CD4-positive, alpha-beta T cell (primary cell): ENCODE measurements around the gene STPG4. TPM values are rescaled to one million over a fixed set of nuclear protein-coding genes. Genes with fewer than 3 reads are reported as not detected.

ENCODE experiments used
- ATAC-seq: fragments of 200-7000 bp; cut with Tn5 transposase; one replicate; pipeline ENCODE4 v1.10.0; 2022; ENCODE audit warnings: mild to moderate bottlenecking; ENCODE audit not compliant: poor library complexity
- CTCF ChIA-PET: fragments of 350-600 bp; sonication (Branson Sonifier 250); formaldehyde crosslinking; loops from one replicate; lab custom pipeline; 2021; ENCODE audit warnings: antibody characterized with exemption, inconsistent platforms; lab: Charles Lee
- POLR2A ChIA-PET: fragments of 350-600 bp; sonication (Branson Sonifier 250); formaldehyde crosslinking; loops from one replicate; lab custom pipeline; 2021; ENCODE audit warnings: antibody characterized with exemption, inconsistent platforms; lab: Charles Lee
- DNase-seq, 14 experiments: peaks; one replicate each; pipeline ENCODE4 v3.0.0-alpha.2; 2013 to 2020; ENCODE audit warnings: mixed read lengths in 2 of 14
- H3K27ac ChIP-seq, 2 donors: one replicate each; pipeline versions ENCODE4 v1.5.1 to v1.7.0; 2013; ENCODE audit warnings: low read length in 2 of 2, low read depth in 1 of 2, mild to moderate bottlenecking in 1 of 2
- H3K27me3 ChIP-seq, 2 experiments: 1 replicate in 1 of 2; 2 replicates in 1 of 2; pipeline versions ENCODE4 v1.6.1 to v1.7.0; 2013; ENCODE audit warnings: low read length in 2 of 2, control low read depth in 1 of 2, mild to moderate bottlenecking in 1 of 2, moderate library complexity in 1 of 2; ENCODE audit not compliant: insufficient read depth in 2 of 2, control insufficient read depth in 1 of 2
- H3K36me3 ChIP-seq: one replicate; pipeline ENCODE4 v1.6.1; 2013; ENCODE audit warnings: low read length, control low read depth; ENCODE audit not compliant: insufficient read depth
- H3K4me1 ChIP-seq: one replicate; pipeline ENCODE4 v1.6.1; 2013; ENCODE audit warnings: low read length, control low read depth; ENCODE audit not compliant: insufficient read depth
- H3K4me3 ChIP-seq: one replicate; pipeline ENCODE4 v1.5.1; 2013; ENCODE audit warnings: mild to moderate bottlenecking, low read length, moderate library complexity
- H3K9me3 ChIP-seq, 2 experiments: 1 replicate in 1 of 2; 2 replicates in 1 of 2; pipeline versions ENCODE4 v1.6.1 to v1.7.0; 2013; ENCODE audit warnings: low read length in 2 of 2, mild to moderate bottlenecking in 2 of 2, control low read depth in 1 of 2, moderate library complexity in 1 of 2; ENCODE audit not compliant: control insufficient read depth in 1 of 2, insufficient read depth in 1 of 2
- H3K27ac Mint-ChIP-seq: one replicate; pipeline ENCODE4 v1.8.0; 2020; ENCODE audit warnings: mixed read lengths
- H3K27me3 Mint-ChIP-seq: one replicate; pipeline ENCODE4 v1.8.0; 2021; ENCODE audit warnings: mixed read lengths
- H3K36me3 Mint-ChIP-seq: one replicate; pipeline ENCODE4 v1.8.0; 2021; ENCODE audit warnings: low read depth, mixed read lengths
- H3K4me1 Mint-ChIP-seq: one replicate; pipeline ENCODE4 v1.8.0; 2021; ENCODE audit warnings: low read depth, mixed read lengths
- H3K4me3 Mint-ChIP-seq: one replicate; pipeline ENCODE4 v1.8.0; 2020; ENCODE audit warnings: mild to moderate bottlenecking, mixed read lengths
- H3K9me3 Mint-ChIP-seq: one replicate; pipeline ENCODE4 v1.8.0; 2020; ENCODE audit warnings: mixed read lengths
- intact Hi-C, 2 experiments: fragments of 100-400 bp; cut with DNase I in 1 of 2; cut with micrococcal nuclease in 1 of 2; formaldehyde crosslinking; loops; one replicate each; pipeline versions ENCODE4 v1.15.1 to v1.9.0; 2023 to 2025; cut with DNase I, micrococcal nuclease
- total RNA-seq, 174 experiments: library from RNA in 2 of 174; stranded (reverse) in 2 of 174; gene quantifications; one replicate each; pipeline ENCODE4 v1.2.3 and lab custom pipeline; 2021 to 2026
- TF ChIP-seq, protein P1 (sequence below): fragments of 200-600 bp; IDR thresholded peaks from one replicate; pipeline ENCODE4 v1.8.0; 2022; ENCODE audit warnings: antibody characterized with exemption, mild to moderate bottlenecking

STPG4 gene
- total RNA-seq, 2 experiments from 2014 or later: not detected

DNA sequence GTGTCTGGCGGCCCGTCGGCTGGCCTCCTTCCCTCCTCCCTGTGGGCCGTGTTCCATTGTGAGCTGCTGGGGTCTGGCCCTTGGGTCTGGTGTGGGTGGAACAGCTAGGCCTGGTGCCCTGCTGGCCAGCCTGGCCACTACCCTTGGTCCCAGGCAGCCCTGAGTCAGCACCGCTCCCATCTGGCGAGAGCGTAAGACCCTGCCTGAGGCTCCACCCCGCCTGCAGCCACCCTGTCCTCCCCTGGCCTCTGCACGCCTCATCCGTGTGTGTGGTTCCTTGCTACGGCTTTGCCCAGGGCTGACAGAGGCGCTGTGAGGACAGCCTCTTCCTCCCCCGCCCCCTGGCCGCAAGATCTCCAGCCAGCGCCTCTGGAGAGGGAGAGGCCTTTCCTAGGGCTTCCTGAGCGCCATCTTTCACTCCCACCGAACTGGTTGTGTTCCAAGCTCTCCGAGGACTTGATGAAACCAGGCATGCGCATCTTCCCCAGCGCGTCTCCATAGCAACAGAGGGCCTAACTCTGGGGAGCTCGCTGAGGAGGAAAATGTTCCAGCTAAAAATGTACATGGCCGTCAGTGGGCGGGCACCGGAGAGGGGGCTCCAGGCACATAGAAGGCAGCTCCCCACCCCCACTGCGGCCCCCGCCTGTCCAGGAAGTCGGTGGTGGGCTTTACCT, 83.0 kb downstream of the STPG4 start:
- Mint-ChIP-seq H3K4me1 (peaks cover 43% of the 10 kb centered on the region), H3K27me3 (no peaks in the 10 kb centered on the region), H3K4me3 (no peak overlapping the region), H3K27ac (peak overlapping the region; percentile 91), H3K36me3 (peaks cover 36% of the 10 kb centered on the region), H3K9me3 (no peaks in the 10 kb centered on the region)
- H3K36me3 ChIP-seq: peaks cover 42% of the 10 kb centered on the region
- H3K4me1 ChIP-seq: peaks cover 54% of the 10 kb centered on the region
- ATAC-seq: no peak
- intact Hi-C loops: no loop called here
- TF ChIP-seq, protein P1, sequence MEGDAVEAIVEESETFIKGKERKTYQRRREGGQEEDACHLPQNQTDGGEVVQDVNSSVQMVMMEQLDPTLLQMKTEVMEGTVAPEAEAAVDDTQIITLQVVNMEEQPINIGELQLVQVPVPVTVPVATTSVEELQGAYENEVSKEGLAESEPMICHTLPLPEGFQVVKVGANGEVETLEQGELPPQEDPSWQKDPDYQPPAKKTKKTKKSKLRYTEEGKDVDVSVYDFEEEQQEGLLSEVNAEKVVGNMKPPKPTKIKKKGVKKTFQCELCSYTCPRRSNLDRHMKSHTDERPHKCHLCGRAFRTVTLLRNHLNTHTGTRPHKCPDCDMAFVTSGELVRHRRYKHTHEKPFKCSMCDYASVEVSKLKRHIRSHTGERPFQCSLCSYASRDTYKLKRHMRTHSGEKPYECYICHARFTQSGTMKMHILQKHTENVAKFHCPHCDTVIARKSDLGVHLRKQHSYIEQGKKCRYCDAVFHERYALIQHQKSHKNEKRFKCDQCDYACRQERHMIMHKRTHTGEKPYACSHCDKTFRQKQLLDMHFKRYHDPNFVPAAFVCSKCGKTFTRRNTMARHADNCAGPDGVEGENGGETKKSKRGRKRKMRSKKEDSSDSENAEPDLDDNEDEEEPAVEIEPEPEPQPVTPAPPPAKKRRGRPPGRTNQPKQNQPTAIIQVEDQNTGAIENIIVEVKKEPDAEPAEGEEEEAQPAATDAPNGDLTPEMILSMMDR: no peak
- DNase-seq: peak in 2 of 14 experiments; percentile 60 to 73
- H3K27ac ChIP-seq: peak overlapping the region; percentile 27 to 70
- POLR2A ChIA-PET: interaction anchor here (1.4 kb wide), 1 partner anchor 102 kb away, joined by 3 read pairs; no protein-coding TSS in a partner anchor
- CTCF ChIA-PET: interaction anchor here (0.7 kb wide), 1 partner anchor 108 kb away, joined by 3 read pairs; no protein-coding TSS in a partner anchor
- H3K9me3 ChIP-seq: no peaks in the 10 kb centered on the region
- no peaks in the 10 kb centered on the region for H3K27me3 ChIP-seq
- no peak overlapping the region for H3K4me3 ChIP-seq

DNA sequence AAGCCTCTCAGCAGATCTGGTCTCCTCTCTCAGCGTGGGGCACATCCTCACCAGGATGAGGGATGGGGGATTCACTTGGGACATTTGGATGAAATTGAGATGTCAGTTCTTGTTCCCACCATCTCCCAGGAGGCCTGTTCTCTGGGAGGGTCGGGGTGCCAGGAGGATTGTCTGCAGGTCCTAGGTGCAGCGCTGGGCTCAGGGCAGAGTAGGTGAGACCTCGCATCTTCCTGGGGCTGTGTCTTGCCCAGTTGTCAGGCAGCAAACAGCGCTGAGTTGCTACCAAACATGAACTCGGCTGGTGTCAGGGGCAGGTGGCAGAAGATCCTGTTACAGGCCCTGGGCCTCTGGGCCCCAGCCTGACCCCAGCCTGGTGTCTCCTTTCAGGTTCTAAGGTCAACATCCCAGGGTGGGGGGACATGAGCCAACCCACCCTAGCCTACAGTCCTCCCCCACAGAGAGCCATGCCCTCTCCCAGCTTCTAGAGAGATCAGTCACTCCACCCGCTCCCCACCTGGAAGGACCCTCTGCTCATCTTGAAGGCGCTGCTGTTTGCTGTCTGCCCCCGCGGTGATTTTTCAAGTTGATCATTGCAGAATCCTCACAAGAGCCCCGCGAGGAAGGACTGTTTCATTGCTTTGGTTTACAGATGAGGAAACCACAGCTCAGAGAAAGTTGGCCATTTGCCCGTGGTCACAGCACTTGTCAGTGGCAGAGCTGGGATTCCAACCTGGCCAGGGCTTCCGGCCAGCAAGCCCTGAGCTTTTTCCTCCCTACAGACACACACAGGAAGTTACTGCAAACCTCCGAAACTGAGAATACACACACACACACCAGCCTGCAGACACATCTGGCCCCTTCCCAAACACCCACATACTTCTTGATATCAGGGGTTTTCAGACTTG, 83.9 kb downstream of the STPG4 start:
- Histone ChIP-seq H3K9me3 (no peaks in the 10 kb centered on the region), H3K27me3 (no peaks in the 10 kb centered on the region), H3K36me3 (peaks cover 51% of the 10 kb centered on the region), H3K27ac (peak overlapping the region; percentile 50 to 70), H3K4me3 (no peak overlapping the region), H3K4me1 (peaks cover 56% of the 10 kb centered on the region)
- intact Hi-C loops: no loop called here
- peak overlapping the region; percentile 34 for H3K4me3 Mint-ChIP-seq
- POLR2A ChIA-PET: interaction anchor here (1.4 kb wide), 1 partner anchor 103 kb away, joined by 3 read pairs; no protein-coding TSS in a partner anchor
- no peaks in the 10 kb centered on the region for H3K27me3 Mint-ChIP-seq
- no peaks in the 10 kb centered on the region for H3K9me3 Mint-ChIP-seq
- H3K36me3 Mint-ChIP-seq: peaks cover 39% of the 10 kb centered on the region
- DNase-seq (peak in 10 of 14 experiments; percentile 15 to 67 (median 34)), ATAC-seq (peak; percentile 40)
- peaks cover 47% of the 10 kb centered on the region for H3K4me1 Mint-ChIP-seq
- TF ChIP-seq, protein P1: no peak
- CTCF ChIA-PET: interaction anchor here (0.7 kb wide), 1 partner anchor 109 kb away, joined by 3 read pairs; no protein-coding TSS in a partner anchor
- peak overlapping the region; percentile 91 for H3K27ac Mint-ChIP-seq

DNA sequence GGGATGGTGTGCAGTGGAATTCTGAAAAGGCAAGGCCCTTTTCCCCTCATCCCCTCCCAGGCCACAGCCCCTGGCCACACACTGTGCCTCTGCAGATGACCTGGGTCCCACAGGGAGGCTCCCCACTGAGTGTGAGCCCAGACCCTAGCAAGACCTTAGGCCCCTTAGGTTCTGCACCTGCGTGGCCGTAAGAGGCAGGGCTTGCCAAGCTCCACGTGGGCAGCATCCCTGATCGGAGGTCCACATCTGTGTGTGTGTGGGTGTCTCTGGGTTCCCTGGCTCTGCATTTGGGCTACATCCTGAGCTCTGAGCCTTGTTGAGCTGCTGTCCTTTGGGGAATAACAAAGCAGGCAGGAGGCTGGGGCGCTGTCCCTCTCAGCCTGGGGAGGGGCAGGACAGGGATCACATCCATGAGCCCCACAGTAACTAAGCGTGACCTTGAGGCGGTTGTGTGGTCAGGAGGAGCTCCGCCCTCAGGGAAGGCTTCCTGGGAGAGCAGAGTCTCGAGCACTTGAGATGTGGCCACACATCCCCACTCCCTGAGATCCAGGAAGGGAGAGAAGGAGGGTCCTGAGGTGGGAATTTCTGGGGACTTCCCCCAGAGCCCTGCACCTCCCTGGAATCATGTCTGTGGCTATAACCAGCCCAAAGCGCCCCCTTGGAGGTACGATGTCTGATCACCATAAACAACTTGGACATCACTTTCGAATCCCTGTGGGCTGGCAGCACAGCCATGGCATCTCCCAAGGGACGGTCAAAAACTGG, 84.8 kb downstream of the STPG4 start:
- no peaks in the 10 kb centered on the region for H3K9me3 Mint-ChIP-seq
- ChIA-PET POLR2A (no interaction called here), CTCF (no interaction called here)
- Histone ChIP-seq H3K4me3 (no peak overlapping the region), H3K27ac (peak overlapping the region; percentile 50 to 70), H3K4me1 (peaks cover 56% of the 10 kb centered on the region), H3K9me3 (no peaks in the 10 kb centered on the region), H3K36me3 (peaks cover 54% of the 10 kb centered on the region), H3K27me3 (no peaks in the 10 kb centered on the region)
- peaks cover 43% of the 10 kb centered on the region for H3K36me3 Mint-ChIP-seq
- H3K27me3 Mint-ChIP-seq: no peaks in the 10 kb centered on the region
- no peak overlapping the region for H3K4me3 Mint-ChIP-seq
- TF ChIP-seq, protein P1: no peak
- peaks cover 51% of the 10 kb centered on the region for H3K4me1 Mint-ChIP-seq
- intact Hi-C loops: no loop called here
- DNase-seq (no peak), ATAC-seq (no peak)
- H3K27ac Mint-ChIP-seq: peak overlapping the region; percentile 91
